HFFc6 (cell line): ENCODE results near the gene MKS1. TPM values are rescaled to one million over a fixed set of nuclear protein-coding genes. Genes with fewer than 3 reads are reported as not detected.

Experiments
- DNase-seq: peaks from one replicate; pipeline ENCODE4 v3.0.0-alpha.2; 2018
- H3K27ac Mint-ChIP-seq: 2 replicates; pipeline ENCODE4 v1.8.0; 2020; ENCODE audit warnings: mild to moderate bottlenecking, mixed read lengths
- H3K27me3 Mint-ChIP-seq: 2 replicates; pipeline ENCODE4 v1.8.0; 2021; ENCODE audit warnings: mild to moderate bottlenecking, moderate library complexity, mixed read lengths; ENCODE audit not compliant: insufficient read depth
- H3K36me3 Mint-ChIP-seq: 2 replicates; pipeline ENCODE4 v1.8.0; 2021; ENCODE audit warnings: low read depth, mixed read lengths
- H3K4me1 Mint-ChIP-seq: 2 replicates; pipeline ENCODE4 v1.8.0; 2020; ENCODE audit warnings: low read depth, mixed read lengths
- H3K4me3 Mint-ChIP-seq: 2 replicates; pipeline ENCODE4 v1.8.0; 2020; ENCODE audit warnings: mild to moderate bottlenecking, moderate library complexity, mixed read lengths
- H3K9me3 Mint-ChIP-seq: 2 replicates; pipeline ENCODE4 v1.8.0; 2020; ENCODE audit warnings: mild to moderate bottlenecking, mixed read lengths
- total RNA-seq, 6 experiments: library from RNA; stranded (reverse); fragmentation: NEBNext Ultra II Directional; extraction: Animal tissue kit (Norgen Biotek cat#: 25700); gene quantifications; 2 replicates in 1 of 6; 3 replicates in 5 of 6; pipeline ENCODE4 v1.2.3, GENCODE V29; 2021
- TF ChIP-seq, protein P1 (sequence below): fragments of 200-600 bp; sonication (generic); IDR thresholded peaks from 2 replicates; pipeline ENCODE4 v1.5.0; 2021; ENCODE audit warnings: antibody characterized with exemption, mild to moderate bottlenecking

The MKS1 gene
- total RNA-seq, 6 experiments from 2014 or later = 8.3 to 10.4 (median 8.9) TPM

DNA sequence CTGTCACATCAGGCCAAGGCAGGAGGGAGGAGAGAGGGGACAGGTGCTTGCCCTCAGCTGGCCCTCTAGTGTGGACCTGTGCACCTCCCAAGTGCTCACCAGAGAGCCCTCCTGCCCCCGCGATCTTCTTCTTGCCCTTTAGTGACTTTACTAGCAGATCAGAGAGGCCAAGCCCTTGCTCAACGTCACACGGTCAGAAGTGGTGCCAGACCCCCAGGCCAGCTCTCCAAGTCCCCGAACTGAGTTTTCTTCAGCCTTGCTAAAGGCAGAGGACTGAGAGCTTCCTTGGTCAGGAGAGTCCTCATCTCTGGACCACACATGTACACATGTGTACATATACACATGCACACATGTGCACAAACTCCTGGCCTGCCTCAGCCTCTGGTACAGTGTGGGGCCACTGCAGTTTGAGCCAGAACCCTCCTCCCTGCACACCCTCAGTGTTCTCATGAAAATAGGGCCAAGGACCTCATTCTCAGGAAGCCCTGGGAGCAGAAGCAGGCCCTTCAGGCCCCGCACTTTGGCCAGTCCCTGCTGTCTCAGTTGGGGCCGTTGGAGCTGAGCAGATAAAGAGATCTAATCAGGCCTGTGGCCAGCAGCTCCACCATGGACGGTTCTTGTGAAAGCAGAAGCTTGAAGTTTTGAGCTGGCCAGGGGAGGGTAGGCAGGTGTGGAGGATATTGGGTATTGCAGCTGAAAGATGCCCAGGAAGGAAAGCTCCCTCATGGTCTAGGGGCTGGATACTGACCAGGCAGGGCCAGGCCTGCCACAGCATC lies 33.9 kb downstream of the MKS1 start:
- Mint-ChIP-seq H3K27ac (no peak overlapping the region), H3K36me3 (no peaks in the 10 kb centered on the region), H3K4me3 (no peak overlapping the region), H3K4me1 (peaks cover 15% of the 10 kb centered on the region), H3K9me3 (no peaks in the 10 kb centered on the region), H3K27me3 (peaks cover 27% of the 10 kb centered on the region)
- DNase-seq = no peak
- TF ChIP-seq, protein P1, sequence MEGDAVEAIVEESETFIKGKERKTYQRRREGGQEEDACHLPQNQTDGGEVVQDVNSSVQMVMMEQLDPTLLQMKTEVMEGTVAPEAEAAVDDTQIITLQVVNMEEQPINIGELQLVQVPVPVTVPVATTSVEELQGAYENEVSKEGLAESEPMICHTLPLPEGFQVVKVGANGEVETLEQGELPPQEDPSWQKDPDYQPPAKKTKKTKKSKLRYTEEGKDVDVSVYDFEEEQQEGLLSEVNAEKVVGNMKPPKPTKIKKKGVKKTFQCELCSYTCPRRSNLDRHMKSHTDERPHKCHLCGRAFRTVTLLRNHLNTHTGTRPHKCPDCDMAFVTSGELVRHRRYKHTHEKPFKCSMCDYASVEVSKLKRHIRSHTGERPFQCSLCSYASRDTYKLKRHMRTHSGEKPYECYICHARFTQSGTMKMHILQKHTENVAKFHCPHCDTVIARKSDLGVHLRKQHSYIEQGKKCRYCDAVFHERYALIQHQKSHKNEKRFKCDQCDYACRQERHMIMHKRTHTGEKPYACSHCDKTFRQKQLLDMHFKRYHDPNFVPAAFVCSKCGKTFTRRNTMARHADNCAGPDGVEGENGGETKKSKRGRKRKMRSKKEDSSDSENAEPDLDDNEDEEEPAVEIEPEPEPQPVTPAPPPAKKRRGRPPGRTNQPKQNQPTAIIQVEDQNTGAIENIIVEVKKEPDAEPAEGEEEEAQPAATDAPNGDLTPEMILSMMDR = no peak

DNA sequence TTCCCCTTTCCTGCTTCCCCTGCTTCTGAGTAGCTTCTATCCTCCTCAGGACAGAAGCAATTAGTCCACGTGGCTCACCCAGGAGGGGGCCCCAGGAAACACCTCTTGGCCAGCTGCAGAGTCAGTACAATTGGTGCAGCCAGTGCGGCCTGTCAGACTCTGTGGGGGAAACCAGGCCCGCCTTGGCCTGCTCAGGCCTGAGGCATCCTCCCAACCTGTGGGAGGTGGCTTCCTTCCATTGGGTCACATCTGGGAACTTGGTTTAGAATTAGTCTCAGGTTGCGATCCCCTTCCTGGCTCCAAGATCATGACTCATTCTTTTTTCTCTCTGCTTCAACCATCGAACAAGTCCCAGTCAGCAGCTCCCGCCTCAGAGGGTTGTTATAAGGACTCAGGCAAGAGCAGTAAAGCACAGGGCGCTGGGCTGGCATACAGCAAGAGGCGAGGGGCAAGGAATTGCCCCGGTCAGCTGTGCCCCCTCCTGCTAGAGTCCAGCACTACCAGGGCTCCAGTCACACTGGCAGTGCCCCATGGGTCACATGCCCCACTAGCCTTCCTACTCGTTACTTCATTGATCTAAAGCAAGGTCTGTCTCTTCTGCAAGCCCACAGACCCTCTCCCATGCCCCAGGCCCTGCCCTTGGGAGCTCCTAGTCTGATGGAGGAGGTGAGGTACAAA lies 34.6 kb downstream of the MKS1 start:
- peaks cover 27% of the 10 kb centered on the region for H3K27me3 Mint-ChIP-seq
- H3K4me3 Mint-ChIP-seq = no peak overlapping the region
- H3K4me1 Mint-ChIP-seq = peaks cover 7% of the 10 kb centered on the region
- peak; percentile 25 for DNase-seq
- TF ChIP-seq, protein P1 = no peak
- no peaks in the 10 kb centered on the region for H3K36me3 Mint-ChIP-seq
- no peak overlapping the region for H3K27ac Mint-ChIP-seq
- H3K9me3 Mint-ChIP-seq = no peaks in the 10 kb centered on the region

DNA sequence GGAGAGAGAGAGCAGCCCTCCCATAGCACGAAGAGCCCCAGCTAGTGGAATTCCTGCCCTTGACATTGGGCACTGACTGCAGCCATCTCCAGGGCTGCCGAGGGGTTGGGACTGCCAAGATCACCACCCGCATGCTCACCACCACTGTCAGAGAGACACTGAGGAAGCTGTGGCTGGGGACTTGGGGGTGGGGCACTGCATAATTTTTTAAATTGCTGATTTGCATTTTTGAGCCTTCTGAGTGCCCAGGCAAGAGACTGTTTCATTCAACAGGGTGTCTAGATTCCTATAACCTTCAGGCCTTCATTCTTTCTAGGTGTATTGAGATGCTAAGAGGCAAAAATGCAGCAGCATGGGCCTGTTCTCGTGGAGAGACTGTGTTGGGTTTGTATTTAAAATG lies 35.5 kb downstream of the MKS1 start:
- peaks cover 35% of the 10 kb centered on the region for H3K27me3 Mint-ChIP-seq

GRCh38 chr17:58181796-58182195 lies 37.3 kb downstream of the MKS1 start:
- peaks cover 6% of the 10 kb centered on the region; the same call in 1 of the 2 replicates for H3K4me1 Mint-ChIP-seq
- H3K27me3 Mint-ChIP-seq = peaks cover 23% of the 10 kb centered on the region
- H3K4me3 Mint-ChIP-seq = no peak overlapping the region

More for the DNA sequence above, 35.5 kb downstream of the MKS1 start:
- H3K4me1 Mint-ChIP-seq = peaks cover 6% of the 10 kb centered on the region; the same call in 1 of the 2 replicates
- H3K27ac Mint-ChIP-seq = no peak overlapping the region
- H3K4me3 Mint-ChIP-seq = no peak overlapping the region
- H3K36me3 Mint-ChIP-seq = no peaks in the 10 kb centered on the region
- TF ChIP-seq, protein P1 = no peak
- DNase-seq = no peak
- no peaks in the 10 kb centered on the region for H3K9me3 Mint-ChIP-seq

DNA sequence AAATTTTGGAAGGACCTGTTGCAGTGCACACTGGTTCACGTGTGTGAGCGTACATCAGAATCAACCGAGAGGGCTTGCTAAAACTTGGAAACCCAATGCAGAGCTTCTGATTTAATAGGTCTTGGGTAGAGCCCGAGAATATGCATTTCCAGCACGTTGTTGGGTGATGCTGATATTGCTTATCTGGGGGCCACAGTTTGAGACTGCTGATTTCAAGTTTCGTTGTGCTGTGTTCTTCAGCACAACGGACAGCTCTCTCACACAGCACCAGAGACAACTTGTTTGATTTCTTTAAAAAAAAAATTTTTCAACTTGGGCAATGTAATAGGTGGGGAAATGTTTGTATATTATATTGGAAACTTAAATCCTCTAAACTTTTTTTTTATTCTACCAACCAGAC lies 42.9 kb downstream of the MKS1 start:
- Mint-ChIP-seq H3K9me3 (no peaks in the 10 kb centered on the region), H3K4me1 (no peaks in the 10 kb centered on the region), H3K27me3 (peaks cover 23% of the 10 kb centered on the region), H3K36me3 (no peaks in the 10 kb centered on the region), H3K4me3 (no peak overlapping the region), H3K27ac (no peak overlapping the region)
- no peak for DNase-seq
- TF ChIP-seq, protein P1 = no peak

More at GRCh38 chr17:58181796-58182195, 37.3 kb downstream of the MKS1 start:
- TF ChIP-seq, protein P1 = no peak
- no peaks in the 10 kb centered on the region for H3K36me3 Mint-ChIP-seq
- no peak overlapping the region for H3K27ac Mint-ChIP-seq
- DNase-seq = no peak
- no peaks in the 10 kb centered on the region for H3K9me3 Mint-ChIP-seq
